M059J (cell line): ENCODE measurements around the gene FAXDC2. TPM values are rescaled to one million over a fixed set of nuclear protein-coding genes. Genes with fewer than 3 reads are reported as not detected.

Experiments
- total RNA-seq: library from RNA; depleted of rRNA; stranded (reverse); fragments of >200 nt; shearing (Covaris generic); gene quantifications from 2 replicates; pipeline ENCODE4 v1.2.3, GENCODE V29; 2014; rRNA removed

FAXDC2 gene
- total RNA-seq, 1 experiment from 2014 or later: 5.5 TPM

Other genes with a start within 250 kb of the FAXDC2 start
- 42.0 and 77.3 TPM in 2 replicates for gene LARP1, start 95.2 kb downstream of the FAXDC2 start, total RNA-seq
- 49.8 and 69.7 TPM in 2 replicates for gene CNOT8, start 8.0 kb upstream of the FAXDC2 start, total RNA-seq
- gene GEMIN5, start 87.6 kb upstream of the FAXDC2 start, total RNA-seq: 9.5 and 12.8 TPM in 2 replicates
- gene MRPL22, start 90.5 kb upstream of the FAXDC2 start, total RNA-seq: 55.4 and 57.6 TPM in 2 replicates
- gene KIF4B, start 163.2 kb upstream of the FAXDC2 start, total RNA-seq: 0.07 and 0.10 TPM in 2 replicates